Astrocyte (in vitro differentiated cells and primary cell): ENCODE data around the gene HES7. TPM values are rescaled to one million over a fixed set of nuclear protein-coding genes. Genes with fewer than 3 reads are reported as not detected.
A peak's percentile ranks its signal among the peaks of the same experiment; 100 is the strongest.

ENCODE experiments used
- DNase-seq: peaks from one replicate; pipeline ENCODE4 v3.0.0-alpha.2; 2010; ENCODE audit warnings: low read depth
- FAIRE-seq: peaks from 2 replicates; lab custom pipeline; 2011; peaks lifted over from hg19 to GRCh38; lab: Jason Lieb, UNC
- H2AFZ ChIP-seq: 2 replicates; pipeline ENCODE4 v1.6.0; 2012; ENCODE audit warnings: low read depth, low read length, inconsistent platforms
- H3K27ac ChIP-seq: 2 replicates; pipeline ENCODE4 v1.5.1; 2011; ENCODE audit warnings: low read depth, low read length, inconsistent platforms
- H3K27me3 ChIP-seq: 2 replicates; pipeline ENCODE4 v1.6.0; 2011; ENCODE audit warnings: low read length, inconsistent platforms; ENCODE audit not compliant: insufficient read depth
- H3K36me3 ChIP-seq: 2 replicates; pipeline ENCODE4 v1.5.1; 2011; ENCODE audit warnings: low read length, inconsistent platforms; ENCODE audit not compliant: insufficient read depth
- H3K4me1 ChIP-seq: 2 replicates; pipeline ENCODE4 v1.5.1; 2011; ENCODE audit warnings: low read length, inconsistent platforms; ENCODE audit not compliant: insufficient read depth
- H3K4me2 ChIP-seq: 2 replicates; pipeline ENCODE4 v1.6.0; 2012; ENCODE audit warnings: low read length, inconsistent platforms
- H3K4me3 ChIP-seq: 2 replicates; pipeline ENCODE4 v1.5.1; 2011; ENCODE audit warnings: low read depth, mild to moderate bottlenecking, low read length, inconsistent platforms; ENCODE audit not compliant: insufficient read depth
- H3K79me2 ChIP-seq: 2 replicates; pipeline ENCODE4 v1.6.0; 2012; ENCODE audit warnings: mild to moderate bottlenecking, low read length, inconsistent platforms; ENCODE audit not compliant: insufficient read depth
- H3K9ac ChIP-seq: 2 replicates; pipeline ENCODE4 v1.6.0; 2012; ENCODE audit warnings: mild to moderate bottlenecking, low read length, inconsistent platforms
- H3K9me3 ChIP-seq: 2 replicates; pipeline ENCODE4 v1.5.1; 2012; ENCODE audit warnings: low read depth, mild to moderate bottlenecking, low read length, inconsistent platforms; ENCODE audit not compliant: insufficient read depth
- H4K20me1 ChIP-seq: 2 replicates; pipeline ENCODE4 v1.6.0; 2012; ENCODE audit warnings: low read length, inconsistent platforms; ENCODE audit not compliant: insufficient read depth
- H3K27ac Mint-ChIP-seq: one replicate; pipeline ENCODE4 v1.8.0; 2021; ENCODE audit warnings: mild to moderate bottlenecking, mixed read lengths; ENCODE audit not compliant: unreplicated experiment
- H3K27me3 Mint-ChIP-seq: one replicate; pipeline ENCODE4 v1.8.0; 2021; ENCODE audit warnings: low read depth, mixed read lengths; ENCODE audit not compliant: unreplicated experiment
- H3K36me3 Mint-ChIP-seq: one replicate; pipeline ENCODE4 v1.8.0; 2021; ENCODE audit warnings: low read depth, mixed read lengths; ENCODE audit not compliant: unreplicated experiment
- H3K4me1 Mint-ChIP-seq: one replicate; pipeline ENCODE4 v1.8.0; 2021; ENCODE audit warnings: low read depth, mixed read lengths; ENCODE audit not compliant: unreplicated experiment
- H3K4me3 Mint-ChIP-seq: one replicate; pipeline ENCODE4 v1.8.0; 2021; ENCODE audit warnings: mild to moderate bottlenecking, moderate library complexity, mixed read lengths; ENCODE audit not compliant: unreplicated experiment
- H3K9me3 Mint-ChIP-seq: one replicate; pipeline ENCODE4 v1.8.0; 2021; ENCODE audit warnings: mild to moderate bottlenecking, mixed read lengths; ENCODE audit not compliant: unreplicated experiment
- EZH2 ChIP-seq: IDR thresholded peaks from 2 replicates; pipeline ENCODE4 v1.6.1; 2012; ENCODE audit warnings: mild to moderate bottlenecking, low read length, inconsistent platforms; ENCODE audit not compliant: insufficient read depth
- total RNA-seq: library from RNA; stranded (reverse); gene quantifications from 2 replicates; pipeline ENCODE4 v1.2.1, GENCODE V29; 2021
- TF ChIP-seq, protein P1 (sequence below): IDR thresholded peaks from 2 replicates; pipeline ENCODE4 v1.5.1; 2011; ENCODE audit warnings: low read depth, mild to moderate bottlenecking, inconsistent platforms, low read length, moderate library complexity; ENCODE audit not compliant: insufficient read depth

Gene HES7
- total RNA-seq, 1 donor from 2014 or later, result 0.64 TPM

GRCh38 chr17:8156246-8156992 is 32.5 kb upstream of the HES7 start:
- H3K27me3 ChIP-seq, result no peaks in the 10 kb centered on the region
- no peak overlapping the region for H3K27ac Mint-ChIP-seq
- no peaks in the 10 kb centered on the region for H3K9me3 ChIP-seq
- H3K4me1 ChIP-seq, result peaks cover 59% of the 10 kb centered on the region
- H3K4me3 ChIP-seq, result peak overlapping the region; percentile 65
- H3K9me3 Mint-ChIP-seq, result no peaks in the 10 kb centered on the region
- H3K36me3 Mint-ChIP-seq, result peaks cover 2% of the 10 kb centered on the region
- H4K20me1 ChIP-seq, result peaks cover 35% of the 10 kb centered on the region
- H3K27me3 Mint-ChIP-seq, result no peaks in the 10 kb centered on the region
- H3K79me2 ChIP-seq, result peaks cover 21% of the 10 kb centered on the region
- no peak overlapping the region for H2AFZ ChIP-seq
- H3K4me2 ChIP-seq, result peak overlapping the region; percentile 96
- no peak for TF ChIP-seq EZH2
- TF ChIP-seq, protein P1, sequence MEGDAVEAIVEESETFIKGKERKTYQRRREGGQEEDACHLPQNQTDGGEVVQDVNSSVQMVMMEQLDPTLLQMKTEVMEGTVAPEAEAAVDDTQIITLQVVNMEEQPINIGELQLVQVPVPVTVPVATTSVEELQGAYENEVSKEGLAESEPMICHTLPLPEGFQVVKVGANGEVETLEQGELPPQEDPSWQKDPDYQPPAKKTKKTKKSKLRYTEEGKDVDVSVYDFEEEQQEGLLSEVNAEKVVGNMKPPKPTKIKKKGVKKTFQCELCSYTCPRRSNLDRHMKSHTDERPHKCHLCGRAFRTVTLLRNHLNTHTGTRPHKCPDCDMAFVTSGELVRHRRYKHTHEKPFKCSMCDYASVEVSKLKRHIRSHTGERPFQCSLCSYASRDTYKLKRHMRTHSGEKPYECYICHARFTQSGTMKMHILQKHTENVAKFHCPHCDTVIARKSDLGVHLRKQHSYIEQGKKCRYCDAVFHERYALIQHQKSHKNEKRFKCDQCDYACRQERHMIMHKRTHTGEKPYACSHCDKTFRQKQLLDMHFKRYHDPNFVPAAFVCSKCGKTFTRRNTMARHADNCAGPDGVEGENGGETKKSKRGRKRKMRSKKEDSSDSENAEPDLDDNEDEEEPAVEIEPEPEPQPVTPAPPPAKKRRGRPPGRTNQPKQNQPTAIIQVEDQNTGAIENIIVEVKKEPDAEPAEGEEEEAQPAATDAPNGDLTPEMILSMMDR, result no peak
- FAIRE-seq, result peak; percentile 55
- peaks cover 11% of the 10 kb centered on the region for H3K36me3 ChIP-seq
- DNase-seq, result peak; percentile 100
- H3K27ac ChIP-seq, result peak overlapping the region; percentile 93
- H3K4me1 Mint-ChIP-seq, result peaks cover 26% of the 10 kb centered on the region
- H3K9ac ChIP-seq, result peak overlapping the region; percentile 91
- H3K4me3 Mint-ChIP-seq, result no peak overlapping the region

- Histone ChIP-seq H3K36me3 (peaks cover 6% of the 10 kb centered on the region), H3K4me1 (peaks cover 58% of the 10 kb centered on the region), H3K27me3 (no peaks in the 10 kb centered on the region), H3K4me2 (peak overlapping the region; percentile 96), H3K79me2 (peaks cover 16% of the 10 kb centered on the region), H3K27ac (peak overlapping the region; percentile 87), H2AFZ (no peak overlapping the region), H3K9ac (peak overlapping the region; percentile 91), H3K4me3 (peak overlapping the region; percentile 65), H3K9me3 (no peaks in the 10 kb centered on the region), H4K20me1 (peaks cover 30% of the 10 kb centered on the region)
- DNase-seq (no peak), FAIRE-seq (no peak)
- H3K4me1 Mint-ChIP-seq, result peaks cover 24% of the 10 kb centered on the region
- TF ChIP-seq EZH2, result no peak
- TF ChIP-seq, protein P1, result no peak
- no peak overlapping the region for H3K4me3 Mint-ChIP-seq
- no peak overlapping the region for H3K27ac Mint-ChIP-seq
- no peaks in the 10 kb centered on the region for H3K9me3 Mint-ChIP-seq
- no peaks in the 10 kb centered on the region for H3K27me3 Mint-ChIP-seq
- peaks cover 2% of the 10 kb centered on the region for H3K36me3 Mint-ChIP-seq
Observed at GRCh38 chr17:8155996-8156245, 32.0 kb upstream of the HES7 start.

GRCh38 chr17:8155231-8155995 is 31.5 kb upstream of the HES7 start:
- H3K4me3 Mint-ChIP-seq, result no peak overlapping the region
- H3K4me3 ChIP-seq, result peak overlapping the region; percentile 65
- peaks cover 30% of the 10 kb centered on the region for H4K20me1 ChIP-seq
- H3K36me3 ChIP-seq, result peaks cover 3% of the 10 kb centered on the region
- H3K27ac Mint-ChIP-seq, result no peak overlapping the region
- H3K9me3 Mint-ChIP-seq, result no peaks in the 10 kb centered on the region
- H3K27me3 ChIP-seq, result no peaks in the 10 kb centered on the region
- peaks cover 60% of the 10 kb centered on the region for H3K4me1 ChIP-seq
- H3K9ac ChIP-seq, result peak overlapping the region; percentile 91
- no peak overlapping the region for H2AFZ ChIP-seq
- DNase-seq (no peak), FAIRE-seq (no peak)
- H3K36me3 Mint-ChIP-seq, result peaks cover 2% of the 10 kb centered on the region
- no peaks in the 10 kb centered on the region for H3K27me3 Mint-ChIP-seq
- H3K4me2 ChIP-seq, result peak overlapping the region; percentile 96
- H3K27ac ChIP-seq, result peak overlapping the region; percentile 87
- peaks cover 14% of the 10 kb centered on the region for H3K79me2 ChIP-seq
- H3K9me3 ChIP-seq, result no peaks in the 10 kb centered on the region
- TF ChIP-seq, protein P1, result no peak
- TF ChIP-seq EZH2, result no peak
- H3K4me1 Mint-ChIP-seq, result peaks cover 24% of the 10 kb centered on the region
